ENCODE measurements around the gene EVC. TPM values are rescaled to one million over a fixed set of nuclear protein-coding genes. Genes with fewer than 3 reads are reported as not detected.

EVC gene
- total RNA-seq, 4 donors from 2014 or later = 89.8 to 134 (median 99.6) TPM

DNA sequence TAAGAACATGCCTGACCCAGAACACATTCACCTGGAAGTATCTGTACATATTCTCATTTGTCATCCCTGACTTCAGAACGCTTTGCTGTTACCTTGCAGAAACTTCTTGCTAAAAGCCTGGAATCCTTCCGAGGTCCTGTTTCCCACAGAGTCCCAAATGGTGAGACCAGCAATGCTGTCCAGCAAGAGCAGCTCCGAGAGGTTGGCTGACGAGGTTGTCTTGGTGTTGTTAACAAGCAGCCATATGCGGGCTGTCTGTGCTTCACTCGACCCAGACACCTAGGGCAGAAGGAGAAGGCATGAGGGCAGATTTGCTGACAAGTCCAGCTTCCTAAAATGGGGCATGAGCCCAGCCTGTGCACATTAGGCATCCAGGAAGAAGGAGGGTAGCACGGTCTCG is 21.9 kb upstream of the EVC start:
- TF ChIP-seq POLR2A (IDR thresholded peaks at IDR 0.05) (no peak), EP300 (IDR thresholded peaks at IDR 0.05) (no peak)
- TF ChIP-seq, protein P1, sequence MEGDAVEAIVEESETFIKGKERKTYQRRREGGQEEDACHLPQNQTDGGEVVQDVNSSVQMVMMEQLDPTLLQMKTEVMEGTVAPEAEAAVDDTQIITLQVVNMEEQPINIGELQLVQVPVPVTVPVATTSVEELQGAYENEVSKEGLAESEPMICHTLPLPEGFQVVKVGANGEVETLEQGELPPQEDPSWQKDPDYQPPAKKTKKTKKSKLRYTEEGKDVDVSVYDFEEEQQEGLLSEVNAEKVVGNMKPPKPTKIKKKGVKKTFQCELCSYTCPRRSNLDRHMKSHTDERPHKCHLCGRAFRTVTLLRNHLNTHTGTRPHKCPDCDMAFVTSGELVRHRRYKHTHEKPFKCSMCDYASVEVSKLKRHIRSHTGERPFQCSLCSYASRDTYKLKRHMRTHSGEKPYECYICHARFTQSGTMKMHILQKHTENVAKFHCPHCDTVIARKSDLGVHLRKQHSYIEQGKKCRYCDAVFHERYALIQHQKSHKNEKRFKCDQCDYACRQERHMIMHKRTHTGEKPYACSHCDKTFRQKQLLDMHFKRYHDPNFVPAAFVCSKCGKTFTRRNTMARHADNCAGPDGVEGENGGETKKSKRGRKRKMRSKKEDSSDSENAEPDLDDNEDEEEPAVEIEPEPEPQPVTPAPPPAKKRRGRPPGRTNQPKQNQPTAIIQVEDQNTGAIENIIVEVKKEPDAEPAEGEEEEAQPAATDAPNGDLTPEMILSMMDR (IDR thresholded peaks at IDR 0.05) = no peak
- Histone ChIP-seq H3K27ac (no peak overlapping the region), H3K27me3 (no peaks in the 10 kb centered on the region), H3K4me3 (no peak overlapping the region), H3K4me1 (no peaks in the 10 kb centered on the region), H3K9me3 (no peaks in the 10 kb centered on the region), H3K36me3 (peaks cover 0 to 96% (median 4%) of the 10 kb centered on the region in 3 donors)
- DNase-seq (ENCODE audit: low spot score in 2 of 2) = no peak
- WGBS, 2 donors = 89 to 94% methylated on average over 8 of the region's 8 CpGs

DNA sequence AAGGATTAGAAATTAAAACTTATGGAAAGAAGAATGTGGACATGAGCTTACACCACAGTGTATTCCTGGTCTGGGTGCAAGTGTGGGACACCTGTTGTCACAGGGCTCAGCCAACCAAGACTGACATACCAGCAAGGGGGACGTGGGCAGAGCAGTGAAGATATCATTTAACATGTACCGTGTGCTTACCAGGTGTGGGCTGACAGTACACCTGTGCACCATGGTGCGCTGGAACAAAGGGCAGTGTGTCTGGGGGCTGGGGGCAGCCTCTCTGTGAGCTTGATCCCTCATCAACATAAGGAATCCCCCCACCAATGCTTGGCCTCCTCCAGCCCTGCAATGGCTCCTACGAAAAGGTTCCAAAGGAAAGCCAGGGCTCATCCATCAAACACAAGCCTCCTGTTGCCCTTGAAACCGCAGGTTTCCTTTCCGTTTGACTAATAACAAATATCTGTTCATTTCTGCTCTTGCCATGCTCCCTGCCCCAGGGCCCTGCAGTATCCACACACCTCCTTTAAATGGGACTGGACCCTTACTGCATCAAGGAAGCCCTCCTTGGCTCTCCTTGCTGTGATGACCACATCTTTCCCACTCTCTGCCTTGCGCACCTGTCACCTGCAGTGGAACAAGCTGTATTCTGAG is 19.4 kb upstream of the EVC start:
- Histone ChIP-seq H3K4me3 (no peak overlapping the region), H3K4me1 (no peaks in the 10 kb centered on the region), H3K27me3 (no peaks in the 10 kb centered on the region), H3K27ac (no peak overlapping the region), H3K36me3 (peaks cover 0 to 93% (median 0%) of the 10 kb centered on the region in 3 donors), H3K9me3 (no peaks in the 10 kb centered on the region)
- TF ChIP-seq, protein P1 (IDR thresholded peaks at IDR 0.05) = no peak
- TF ChIP-seq EP300 (IDR thresholded peaks at IDR 0.05) (no peak), POLR2A (IDR thresholded peaks at IDR 0.05) (no peak)
- no peak for DNase-seq (ENCODE audit: low spot score in 2 of 2)
- 86 to 93% methylated on average over 7 of the region's 7 CpGs for WGBS, 2 donors

DNA sequence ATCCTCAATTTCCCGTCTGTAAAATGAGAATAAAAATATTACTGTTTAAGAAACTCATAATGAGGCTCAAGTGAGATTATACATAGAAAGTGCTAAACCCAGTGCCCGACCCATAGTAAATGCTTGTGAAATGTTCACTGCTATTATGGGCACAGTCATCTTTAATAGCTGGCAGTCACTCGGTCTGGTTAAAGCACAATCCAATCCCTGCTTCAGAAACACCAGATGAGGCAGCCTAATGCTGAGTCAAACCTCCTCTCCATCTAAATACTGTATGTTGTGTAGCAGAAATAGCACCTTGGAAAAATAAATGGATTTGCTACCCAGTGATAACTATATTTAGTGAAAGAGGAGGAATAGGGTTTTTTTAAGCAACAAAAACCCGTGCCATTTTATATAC is 17.1 kb upstream of the EVC start:
- TF ChIP-seq, protein P1 (IDR thresholded peaks at IDR 0.05) = no peak
- TF ChIP-seq EP300 (IDR thresholded peaks at IDR 0.05) = no peak
- TF ChIP-seq POLR2A (IDR thresholded peaks at IDR 0.05) = no peak
- H3K36me3 ChIP-seq = peaks cover 0 to 91% (median 0%) of the 10 kb centered on the region in 3 donors

DNA sequence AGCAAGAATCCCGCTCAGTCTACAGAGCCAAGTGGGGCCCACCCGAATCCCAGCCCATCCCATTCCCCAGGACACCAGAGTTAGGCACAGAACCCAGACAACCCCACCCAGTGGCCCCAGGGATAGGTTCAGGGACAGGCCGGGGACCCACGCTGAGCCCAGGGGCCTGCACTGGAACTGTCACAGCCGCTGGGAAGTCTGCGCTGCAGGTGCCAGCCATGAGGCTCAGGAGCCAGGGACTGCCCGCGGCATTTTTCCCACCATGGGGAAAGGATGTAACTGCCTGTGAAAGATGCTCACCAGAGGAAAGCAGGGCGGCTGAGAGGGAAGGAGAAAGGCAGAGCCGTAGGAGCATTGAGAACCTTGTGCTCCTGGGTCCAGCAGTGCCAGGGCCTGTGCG is 14.7 kb upstream of the EVC start:
- TF ChIP-seq POLR2A (IDR thresholded peaks at IDR 0.05) = no peak
- TF ChIP-seq, protein P1 (IDR thresholded peaks at IDR 0.05) = no peak
- no peak for TF ChIP-seq EP300 (IDR thresholded peaks at IDR 0.05)
- Histone ChIP-seq H3K4me1 (peaks cover 0 to 8% (median 0%) of the 10 kb centered on the region in 4 donors), H3K27ac (no peak overlapping the region), H3K36me3 (peaks cover 0 to 68% (median 0%) of the 10 kb centered on the region in 3 donors), H3K9me3 (no peaks in the 10 kb centered on the region), H3K4me3 (no peak overlapping the region), H3K27me3 (no peaks in the 10 kb centered on the region)
- no peak for DNase-seq (ENCODE audit: low spot score in 2 of 2)
- 95 to 97% methylated on average over 11 of the region's 11 CpGs for WGBS, 2 donors

More for the DNA sequence above, 17.1 kb upstream of the EVC start:
- WGBS, 2 donors = 85 to 88% methylated on average over 4 of the region's 4 CpGs
- H3K9me3 ChIP-seq = no peaks in the 10 kb centered on the region
- no peak for DNase-seq (ENCODE audit: low spot score in 2 of 2)
- no peak overlapping the region for H3K4me3 ChIP-seq
- H3K27me3 ChIP-seq = no peaks in the 10 kb centered on the region
- H3K4me1 ChIP-seq = no peaks in the 10 kb centered on the region
- no peak overlapping the region for H3K27ac ChIP-seq

DNA sequence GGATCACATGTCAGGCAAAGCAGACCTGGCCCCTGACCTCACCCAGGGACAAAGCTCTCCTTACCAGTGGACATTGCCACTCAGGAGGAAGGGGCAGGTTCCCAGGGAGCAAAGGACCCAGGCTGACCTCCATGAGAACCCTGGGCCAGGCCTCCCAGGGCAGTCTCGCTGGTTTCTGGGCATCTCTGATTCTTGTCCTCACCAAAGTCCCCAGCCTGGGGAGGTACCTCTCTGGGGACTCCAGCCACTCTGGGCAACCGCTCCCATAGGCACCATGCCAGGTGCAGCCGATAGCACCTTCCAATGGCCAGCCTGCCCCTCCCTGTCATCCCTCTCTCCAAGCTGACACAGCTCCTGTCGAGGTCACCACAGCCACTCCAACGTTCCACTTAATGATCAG is 10.5 kb upstream of the EVC start:
- DNase-seq (ENCODE audit: low spot score in 2 of 2) = no peak
- H3K4me1 ChIP-seq = peaks cover 0 to 12% (median 0%) of the 10 kb centered on the region in 4 donors
- H3K27me3 ChIP-seq = no peaks in the 10 kb centered on the region
- H3K4me3 ChIP-seq = no peak overlapping the region
- H3K36me3 ChIP-seq = peaks cover 0 to 48% (median 0%) of the 10 kb centered on the region in 3 donors
- H3K9me3 ChIP-seq = no peaks in the 10 kb centered on the region
- TF ChIP-seq, protein P1 (IDR thresholded peaks at IDR 0.05) = no peak
- H3K27ac ChIP-seq = no peak overlapping the region
- 81 to 89% methylated on average over 5 of the region's 5 CpGs for WGBS, 2 donors

All from tibial nerve (tissue), 4 donors.